Coronary artery (tissue), 2 donors: ENCODE measurements around the gene ZBTB7C.

ENCODE experiments used
- DNase-seq: peaks from one replicate; pipeline ENCODE4 v3.0.0-alpha.2; 2017; ENCODE audit warnings: low spot score
- H3K27ac ChIP-seq, 2 donors: fragments of 200-600 bp; sonication (generic); one replicate each; pipeline ENCODE4 v1.5.1; 2016 to 2019
- H3K4me3 ChIP-seq: fragments of 200-600 bp; sonication (generic); 2 replicates; pipeline ENCODE4 v1.5.1; 2016; ENCODE audit warnings: mild to moderate bottlenecking, moderate library complexity
- CTCF ChIP-seq: fragments of 200-600 bp; sonication (generic); IDR thresholded peaks from one replicate; pipeline ENCODE4 v1.5.1; 2019; ENCODE audit warnings: antibody characterized with exemption

ZBTB7C gene

GRCh38 chr18:48100651-48101165 lies 308.5 kb downstream of the ZBTB7C start:
- no peak for DNase-seq
- no peak overlapping the region for H3K4me3 ChIP-seq
- no peak overlapping the region for H3K27ac ChIP-seq
- no peak for TF ChIP-seq CTCF

GRCh38 chr18:48100165-48100575 lies 309.0 kb downstream of the ZBTB7C start:
- TF ChIP-seq CTCF = no peak
- DNase-seq = no peak
- no peak overlapping the region for H3K27ac ChIP-seq
- H3K4me3 ChIP-seq = no peak overlapping the region

DNA sequence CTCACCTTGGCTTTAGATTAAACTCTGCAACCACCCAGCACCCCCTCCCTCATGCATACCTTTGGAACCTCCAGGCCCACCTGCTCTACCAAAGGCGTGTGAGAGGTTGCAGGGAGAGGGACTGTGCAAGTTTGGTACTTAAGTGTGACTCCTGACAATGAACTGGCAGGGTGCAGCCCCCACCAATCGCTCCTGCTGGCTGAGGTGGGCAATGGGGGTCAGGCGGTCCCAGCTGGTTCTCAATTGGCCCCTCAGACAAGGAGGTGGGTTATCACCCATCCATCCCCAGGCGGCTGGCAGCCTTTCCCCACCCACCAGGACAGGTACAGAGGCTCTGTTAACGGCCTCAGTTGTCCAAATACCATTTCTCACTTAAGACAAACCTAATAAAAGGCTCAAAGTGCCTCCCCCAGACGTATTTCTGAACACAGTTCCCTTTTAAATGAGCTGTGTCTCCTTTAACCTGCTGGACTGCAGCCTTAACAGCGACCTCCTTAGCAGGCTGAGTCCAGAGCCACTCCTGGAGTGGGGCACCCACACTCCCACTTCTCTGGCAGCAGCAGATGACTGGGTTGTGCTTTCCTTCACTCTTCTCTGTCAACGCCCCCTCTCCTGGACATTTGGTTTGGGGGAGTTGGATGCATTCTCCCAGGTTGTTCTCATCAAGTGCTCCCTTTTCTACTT lies 309.6 kb downstream of the ZBTB7C start:
- H3K4me3 ChIP-seq = no peak overlapping the region
- no peak for DNase-seq
- H3K27ac ChIP-seq = no peak overlapping the region
- TF ChIP-seq CTCF = no peak

DNA sequence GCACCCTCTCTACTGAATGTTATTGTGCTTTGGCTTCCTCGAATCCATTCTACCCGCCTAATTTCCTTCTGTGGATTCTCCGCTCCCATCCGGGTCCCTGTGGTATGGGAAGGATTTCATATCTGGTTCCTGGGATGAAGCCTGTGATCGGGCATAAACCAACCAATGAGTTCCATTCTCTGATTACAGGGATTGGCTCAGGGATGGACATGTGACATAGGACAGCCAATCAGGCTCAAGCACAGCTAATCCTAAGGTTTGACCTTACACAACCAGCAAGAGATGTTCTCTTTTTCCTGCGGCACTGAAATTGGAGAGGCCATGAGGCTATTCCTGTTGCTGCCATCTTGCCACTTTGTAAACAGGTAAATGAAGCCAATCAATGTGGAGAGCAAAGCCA lies 310.6 kb downstream of the ZBTB7C start:
- Histone ChIP-seq H3K4me3 (no peak overlapping the region), H3K27ac (no peak overlapping the region)
- no peak for TF ChIP-seq CTCF
- DNase-seq = no peak

DNA sequence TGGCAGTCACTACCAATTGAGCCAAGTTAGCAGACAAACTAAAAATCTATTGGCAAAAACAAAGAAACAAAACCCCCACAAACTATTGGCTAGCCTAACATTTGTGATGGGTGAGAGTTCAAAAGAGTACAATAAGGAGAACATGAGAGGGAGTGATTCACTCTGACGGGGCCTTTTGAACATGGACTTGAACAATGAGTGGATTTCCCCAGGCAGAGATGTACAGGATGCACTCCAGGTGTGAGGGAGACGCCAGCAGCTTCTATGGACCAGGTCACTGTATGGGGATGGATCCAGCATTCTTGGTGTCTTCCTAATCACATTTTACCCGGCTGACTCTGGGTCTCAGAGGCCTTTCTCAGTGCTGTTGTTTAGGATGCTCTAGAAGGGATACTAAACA lies 311.2 kb downstream of the ZBTB7C start:
- no peak for TF ChIP-seq CTCF
- no peak for DNase-seq
- Histone ChIP-seq H3K4me3 (no peak overlapping the region), H3K27ac (no peak overlapping the region)

DNA sequence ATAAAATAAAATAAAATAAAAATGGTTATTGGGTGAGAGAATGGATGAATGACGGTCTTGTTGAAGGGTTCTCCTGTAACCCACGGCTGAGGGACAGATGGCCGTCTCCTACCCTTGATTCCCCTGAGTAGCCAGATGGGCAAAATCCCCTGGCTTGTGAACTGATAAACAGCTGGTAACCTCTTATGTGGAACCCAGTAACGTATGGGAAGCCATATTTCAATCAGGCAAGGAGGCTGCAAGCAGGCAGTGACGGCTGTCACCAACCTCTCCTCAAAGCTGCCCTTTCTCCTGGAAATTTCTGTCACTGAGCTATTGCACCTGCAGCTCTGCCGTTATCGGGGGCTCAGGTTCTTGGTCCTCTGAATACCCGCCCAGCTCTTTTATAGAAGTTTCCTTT lies 313.5 kb downstream of the ZBTB7C start:
- Histone ChIP-seq H3K4me3 (no peak overlapping the region), H3K27ac (no peak overlapping the region)
- no peak for TF ChIP-seq CTCF
- DNase-seq = no peak

DNA sequence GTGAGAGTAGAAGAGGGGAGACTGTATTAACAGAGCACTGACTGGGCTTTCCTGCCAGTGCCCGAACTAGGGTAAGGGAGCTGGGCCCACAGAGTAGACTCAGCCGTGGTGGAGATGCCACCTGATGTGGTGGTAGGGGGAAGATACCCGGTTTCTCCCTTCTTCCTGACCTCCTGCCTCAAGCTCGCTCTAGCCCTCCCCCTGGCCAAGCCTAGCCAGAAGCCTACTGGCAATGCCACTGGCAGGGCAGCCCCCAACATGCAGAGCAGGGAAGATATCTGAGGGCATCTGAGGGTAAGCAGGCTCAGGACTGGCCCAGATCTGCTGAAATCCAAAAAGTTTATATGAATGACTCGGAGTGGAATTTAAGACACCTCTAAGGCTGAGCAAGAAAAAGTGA lies 316.1 kb downstream of the ZBTB7C start:
- no peak overlapping the region for H3K4me3 ChIP-seq
- DNase-seq = no peak
- no peak overlapping the region for H3K27ac ChIP-seq
- no peak for TF ChIP-seq CTCF
